ENCODE measurements around the gene TMEM178B.

DNA sequence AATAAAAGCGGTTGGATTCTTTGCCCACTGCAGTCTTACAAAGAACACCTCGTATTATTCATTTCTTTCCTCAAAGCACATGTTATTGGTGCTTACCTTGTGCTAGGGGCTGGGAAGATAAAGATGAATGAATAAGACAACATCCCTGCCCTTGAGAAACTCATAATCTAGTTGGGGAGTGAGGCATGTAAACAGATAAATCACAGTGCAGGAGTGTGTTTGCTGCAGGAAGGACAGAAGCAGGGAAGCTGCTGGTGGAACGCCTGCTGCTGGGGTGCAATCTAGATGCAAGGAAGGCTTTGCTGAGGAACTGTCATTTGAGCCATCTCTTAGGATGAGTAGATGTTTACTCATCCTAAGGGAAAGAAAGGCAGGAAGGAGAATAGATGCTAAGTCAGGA is 135.6 kb downstream of the TMEM178B start:
- TF ChIP-seq, protein P1, sequence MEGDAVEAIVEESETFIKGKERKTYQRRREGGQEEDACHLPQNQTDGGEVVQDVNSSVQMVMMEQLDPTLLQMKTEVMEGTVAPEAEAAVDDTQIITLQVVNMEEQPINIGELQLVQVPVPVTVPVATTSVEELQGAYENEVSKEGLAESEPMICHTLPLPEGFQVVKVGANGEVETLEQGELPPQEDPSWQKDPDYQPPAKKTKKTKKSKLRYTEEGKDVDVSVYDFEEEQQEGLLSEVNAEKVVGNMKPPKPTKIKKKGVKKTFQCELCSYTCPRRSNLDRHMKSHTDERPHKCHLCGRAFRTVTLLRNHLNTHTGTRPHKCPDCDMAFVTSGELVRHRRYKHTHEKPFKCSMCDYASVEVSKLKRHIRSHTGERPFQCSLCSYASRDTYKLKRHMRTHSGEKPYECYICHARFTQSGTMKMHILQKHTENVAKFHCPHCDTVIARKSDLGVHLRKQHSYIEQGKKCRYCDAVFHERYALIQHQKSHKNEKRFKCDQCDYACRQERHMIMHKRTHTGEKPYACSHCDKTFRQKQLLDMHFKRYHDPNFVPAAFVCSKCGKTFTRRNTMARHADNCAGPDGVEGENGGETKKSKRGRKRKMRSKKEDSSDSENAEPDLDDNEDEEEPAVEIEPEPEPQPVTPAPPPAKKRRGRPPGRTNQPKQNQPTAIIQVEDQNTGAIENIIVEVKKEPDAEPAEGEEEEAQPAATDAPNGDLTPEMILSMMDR (IDR thresholded peaks at IDR 0.05; ENCODE audit: low read depth, low read length, poor library complexity, severe bottlenecking): no peak
- no peak for TF ChIP-seq EZH2phosphoT487 (IDR thresholded peaks at IDR 0.05; ENCODE audit: borderline replicate concordance, low read length)

All from DOHH2 (cell line).